GM12801 (cell line): ENCODE data around the gene RAB20.

ENCODE experiments used
- TF ChIP-seq, protein P1 (sequence below): IDR thresholded peaks from one replicate; pipeline ENCODE4 v1.5.1; 2011; ENCODE audit warnings: control low read depth; ENCODE audit not compliant: insufficient read length; ENCODE audit errors: extremely low read depth

Gene RAB20

DNA sequence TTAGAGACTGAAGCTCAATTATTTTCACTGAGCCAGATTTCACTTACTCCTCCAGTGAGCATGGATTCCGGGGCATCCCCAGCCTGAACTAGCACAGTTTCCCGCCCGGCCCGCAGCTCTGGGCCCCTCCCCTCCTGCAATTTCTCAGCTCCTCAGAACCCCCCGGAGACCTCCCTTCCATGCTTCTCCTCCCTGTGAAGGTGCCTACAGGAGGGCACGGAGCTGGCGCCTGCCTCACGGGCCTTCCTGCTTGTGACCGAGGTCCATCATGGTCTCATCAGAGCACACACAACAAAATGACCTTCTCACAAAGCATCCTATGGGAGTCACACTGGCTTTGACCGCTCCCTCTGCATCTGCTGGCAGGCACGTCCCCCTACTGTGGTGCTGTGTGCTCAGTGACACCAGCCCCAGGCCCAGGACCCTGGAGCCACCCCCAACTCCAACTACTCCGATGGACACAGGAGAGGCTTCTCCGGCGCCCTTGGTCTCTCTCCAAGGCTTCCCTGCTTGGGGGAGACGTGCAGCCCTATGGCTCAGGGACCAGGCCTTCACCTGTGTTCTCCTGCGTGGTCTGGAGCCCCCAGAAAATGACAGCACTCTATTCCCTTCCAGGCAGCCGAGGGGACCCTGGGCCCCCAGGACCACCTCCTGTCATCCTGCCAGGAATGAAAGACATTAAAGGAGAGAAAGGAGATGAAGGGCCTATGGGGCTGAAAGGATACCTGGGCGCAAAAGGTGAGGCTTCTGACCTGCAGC is 77.1 kb downstream of the RAB20 start:
- TF ChIP-seq, protein P1, sequence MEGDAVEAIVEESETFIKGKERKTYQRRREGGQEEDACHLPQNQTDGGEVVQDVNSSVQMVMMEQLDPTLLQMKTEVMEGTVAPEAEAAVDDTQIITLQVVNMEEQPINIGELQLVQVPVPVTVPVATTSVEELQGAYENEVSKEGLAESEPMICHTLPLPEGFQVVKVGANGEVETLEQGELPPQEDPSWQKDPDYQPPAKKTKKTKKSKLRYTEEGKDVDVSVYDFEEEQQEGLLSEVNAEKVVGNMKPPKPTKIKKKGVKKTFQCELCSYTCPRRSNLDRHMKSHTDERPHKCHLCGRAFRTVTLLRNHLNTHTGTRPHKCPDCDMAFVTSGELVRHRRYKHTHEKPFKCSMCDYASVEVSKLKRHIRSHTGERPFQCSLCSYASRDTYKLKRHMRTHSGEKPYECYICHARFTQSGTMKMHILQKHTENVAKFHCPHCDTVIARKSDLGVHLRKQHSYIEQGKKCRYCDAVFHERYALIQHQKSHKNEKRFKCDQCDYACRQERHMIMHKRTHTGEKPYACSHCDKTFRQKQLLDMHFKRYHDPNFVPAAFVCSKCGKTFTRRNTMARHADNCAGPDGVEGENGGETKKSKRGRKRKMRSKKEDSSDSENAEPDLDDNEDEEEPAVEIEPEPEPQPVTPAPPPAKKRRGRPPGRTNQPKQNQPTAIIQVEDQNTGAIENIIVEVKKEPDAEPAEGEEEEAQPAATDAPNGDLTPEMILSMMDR: no peak

DNA sequence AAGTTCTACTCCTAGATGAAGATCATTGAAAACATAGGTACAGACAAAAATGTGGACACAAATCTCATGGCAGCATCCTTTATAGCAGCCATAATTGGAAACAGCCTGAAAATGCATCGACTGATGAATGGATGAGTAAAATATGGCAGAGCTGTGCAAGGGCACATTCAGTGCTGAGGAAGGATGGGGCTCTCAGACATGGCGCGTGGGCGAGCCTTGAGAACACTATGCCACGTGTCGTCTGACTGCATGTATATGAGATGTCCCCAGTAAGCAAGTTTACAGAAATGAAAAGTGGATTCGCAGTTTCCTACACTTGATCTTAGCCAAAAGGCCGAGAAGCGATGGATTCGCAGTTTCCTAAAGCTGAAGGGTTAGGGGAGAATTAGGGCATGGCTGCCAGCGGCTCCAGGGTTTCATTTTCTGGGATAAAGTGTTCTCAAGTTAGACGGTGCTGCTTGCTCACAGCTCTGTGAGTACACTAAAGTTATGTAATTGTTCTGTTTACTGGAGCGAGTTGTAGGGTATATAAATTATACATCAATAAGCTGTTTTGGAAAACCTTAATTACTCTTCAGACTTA is 78.0 kb downstream of the RAB20 start:
- TF ChIP-seq, protein P1: no peak

DNA sequence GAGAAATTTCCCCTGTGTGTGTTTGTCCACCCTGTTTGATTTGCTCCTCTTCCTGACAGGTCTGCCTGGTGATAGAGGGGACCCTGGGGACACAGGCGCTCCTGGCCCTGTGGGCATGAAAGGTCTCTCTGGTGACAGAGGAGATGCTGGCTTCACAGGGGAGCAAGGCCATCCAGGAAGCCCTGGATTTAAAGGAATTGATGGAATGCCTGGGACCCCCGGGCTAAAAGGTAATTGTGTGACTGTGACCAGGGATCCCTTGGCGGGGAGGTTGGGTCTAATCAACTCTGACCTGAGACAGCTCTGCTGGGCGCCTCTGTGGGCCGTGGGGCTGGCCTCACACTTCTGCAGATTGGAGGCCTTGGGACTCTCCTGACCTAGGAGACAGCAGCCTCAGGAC is 81.4 kb downstream of the RAB20 start:
- TF ChIP-seq, protein P1: no peak

DNA sequence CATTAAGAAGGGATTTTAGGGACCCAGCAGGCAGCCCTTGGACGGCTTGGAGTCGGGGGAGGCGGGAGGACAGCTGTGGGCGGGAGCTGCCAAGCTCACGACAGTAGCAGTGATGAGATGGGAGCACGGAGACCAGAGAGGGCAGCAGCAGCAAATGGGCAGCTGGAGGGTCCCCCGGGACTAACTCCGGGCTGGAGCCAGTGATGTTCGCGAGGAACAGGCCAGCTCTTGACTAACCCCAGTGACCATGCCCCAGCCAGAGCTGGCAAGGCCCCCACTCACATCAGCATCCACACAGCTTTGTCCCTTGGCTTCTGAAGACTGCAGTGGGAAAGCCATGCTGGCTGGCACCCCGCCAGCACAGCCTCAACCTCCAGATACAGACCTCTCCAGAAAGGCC is 81.9 kb downstream of the RAB20 start:
- TF ChIP-seq, protein P1: no peak

DNA sequence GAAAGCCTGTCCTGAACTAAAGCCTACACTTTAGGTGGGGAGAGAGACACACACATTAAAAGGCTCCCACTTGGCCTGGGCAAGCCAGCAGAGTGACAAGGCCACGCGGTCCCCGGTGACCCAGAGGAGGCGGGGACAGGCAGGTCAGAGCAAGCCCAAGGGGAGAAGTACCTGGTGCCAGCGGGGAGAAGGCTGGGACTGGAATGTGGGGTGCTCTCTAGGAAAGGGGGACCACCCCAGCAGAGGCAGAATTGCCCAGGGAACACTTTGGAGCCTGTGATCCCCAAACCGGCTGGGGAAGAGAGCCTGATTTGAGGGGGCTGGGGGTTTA is 82.3 kb downstream of the RAB20 start:
- TF ChIP-seq, protein P1: no peak

DNA sequence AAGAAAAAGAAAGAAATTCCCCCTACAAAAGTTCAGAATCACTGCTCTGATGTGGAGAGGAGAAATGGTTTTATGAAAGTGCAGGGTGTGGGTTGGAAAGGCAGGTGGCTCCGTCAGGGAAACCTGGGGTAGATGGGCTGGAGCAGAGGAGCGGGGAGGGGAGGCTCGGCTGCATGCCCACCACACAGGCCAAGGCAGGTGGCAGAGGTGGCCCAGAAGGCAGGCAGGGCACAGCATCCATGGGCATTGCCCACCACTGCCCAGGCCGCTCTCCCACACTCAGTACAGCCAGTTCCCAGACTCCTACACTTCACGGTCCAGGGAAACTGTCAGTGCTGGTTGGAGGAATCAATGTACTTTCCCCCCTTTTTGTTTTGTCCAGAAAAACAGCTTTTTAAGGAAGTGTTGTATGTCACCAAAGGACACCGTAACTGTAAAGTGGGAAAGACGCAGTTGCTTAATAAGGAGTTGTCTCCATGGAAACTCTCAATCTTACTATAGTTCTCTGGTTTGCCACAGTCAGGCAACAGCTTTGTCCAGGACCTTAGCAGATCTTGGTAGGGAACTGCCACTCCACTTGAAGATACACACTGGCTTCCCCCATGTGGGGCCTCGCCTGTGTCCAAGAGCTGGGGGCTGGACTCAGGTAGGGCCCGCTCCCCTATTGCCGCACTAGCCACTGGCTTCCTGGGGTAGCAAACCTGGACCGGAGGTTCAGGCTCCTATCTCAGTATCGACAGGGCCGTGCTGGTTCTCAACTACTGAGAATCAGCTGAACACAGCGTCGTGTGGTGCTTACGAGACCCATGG is 82.9 kb downstream of the RAB20 start:
- TF ChIP-seq, protein P1: no peak

DNA sequence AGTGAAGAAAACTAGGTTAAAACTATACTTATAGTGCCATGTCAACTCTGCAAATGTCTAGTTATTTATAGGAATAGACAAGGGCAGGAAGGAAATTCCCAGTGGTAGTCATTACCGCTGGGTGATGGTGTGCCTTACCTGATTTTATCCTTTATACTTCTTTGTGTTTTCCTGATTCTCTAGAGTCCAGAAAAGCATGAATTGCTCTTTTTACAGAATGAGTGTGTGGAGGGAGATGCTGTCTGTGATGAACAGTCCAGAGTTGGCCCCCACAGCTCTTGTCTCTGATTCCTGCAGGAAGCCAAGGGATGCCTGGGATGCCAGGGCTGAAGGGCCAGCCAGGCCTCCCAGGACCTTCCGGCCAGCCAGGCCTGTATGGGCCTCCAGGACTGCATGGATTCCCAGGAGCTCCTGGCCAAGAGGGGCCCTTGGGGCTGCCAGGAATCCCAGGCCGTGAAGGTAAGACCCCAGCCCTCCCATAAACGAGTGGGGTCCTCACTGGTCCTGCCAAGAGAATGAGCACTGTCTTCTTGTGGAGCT is 83.7 kb downstream of the RAB20 start:
- TF ChIP-seq, protein P1: no peak
